A673 (cell line): ENCODE measurements around the gene NR6A1.

Experiments used
- CTCF ChIP-seq: fragments of 300-800, 200-600 bp; sonication (generic); conservative IDR thresholded peaks from 2 replicates; pipeline ENCODE4 v1.5.1; 2017; ENCODE audit warnings: low read depth, mild to moderate bottlenecking, antibody characterized with exemption, low read length, moderate library complexity, mixed read lengths
- EZH2 ChIP-seq: fragments of 200-600 bp; sonication (generic); IDR thresholded peaks from 2 replicates; pipeline ENCODE4 v1.6.1; 2017; ENCODE audit warnings: borderline replicate concordance, low read depth, mild to moderate bottlenecking, mixed read lengths, antibody characterized with exemption, low read length; ENCODE audit not compliant: poor library complexity, severe bottlenecking

GRCh38 chr9:124710766-124711165, 60.3 kb downstream of the NR6A1 start:
- TF ChIP-seq CTCF, result no peak
- no peak for TF ChIP-seq EZH2
